Astrocyte (in vitro differentiated cells and primary cell): ENCODE measurements around the gene IKBKG. TPM values are rescaled to one million over a fixed set of nuclear protein-coding genes. Genes with fewer than 3 reads are reported as not detected.

Experiments used
- DNase-seq: peaks from one replicate; pipeline ENCODE4 v3.0.0-alpha.2; 2010; ENCODE audit warnings: low read depth
- FAIRE-seq: peaks from 2 replicates; lab custom pipeline; 2011; peaks lifted over from hg19 to GRCh38; lab: Jason Lieb, UNC
- H2AFZ ChIP-seq: 2 replicates; pipeline ENCODE4 v1.6.0; 2012; ENCODE audit warnings: low read depth, low read length, inconsistent platforms
- H3K27ac ChIP-seq: 2 replicates; pipeline ENCODE4 v1.5.1; 2011; ENCODE audit warnings: low read depth, low read length, inconsistent platforms
- H3K27me3 ChIP-seq: 2 replicates; pipeline ENCODE4 v1.6.0; 2011; ENCODE audit warnings: low read length, inconsistent platforms; ENCODE audit not compliant: insufficient read depth
- H3K36me3 ChIP-seq: 2 replicates; pipeline ENCODE4 v1.5.1; 2011; ENCODE audit warnings: low read length, inconsistent platforms; ENCODE audit not compliant: insufficient read depth
- H3K4me1 ChIP-seq: 2 replicates; pipeline ENCODE4 v1.5.1; 2011; ENCODE audit warnings: low read length, inconsistent platforms; ENCODE audit not compliant: insufficient read depth
- H3K4me2 ChIP-seq: 2 replicates; pipeline ENCODE4 v1.6.0; 2012; ENCODE audit warnings: low read length, inconsistent platforms
- H3K4me3 ChIP-seq: 2 replicates; pipeline ENCODE4 v1.5.1; 2011; ENCODE audit warnings: low read depth, mild to moderate bottlenecking, low read length, inconsistent platforms; ENCODE audit not compliant: insufficient read depth
- H3K79me2 ChIP-seq: 2 replicates; pipeline ENCODE4 v1.6.0; 2012; ENCODE audit warnings: mild to moderate bottlenecking, low read length, inconsistent platforms; ENCODE audit not compliant: insufficient read depth
- H3K9ac ChIP-seq: 2 replicates; pipeline ENCODE4 v1.6.0; 2012; ENCODE audit warnings: mild to moderate bottlenecking, low read length, inconsistent platforms
- H3K9me3 ChIP-seq: 2 replicates; pipeline ENCODE4 v1.5.1; 2012; ENCODE audit warnings: low read depth, mild to moderate bottlenecking, low read length, inconsistent platforms; ENCODE audit not compliant: insufficient read depth
- H4K20me1 ChIP-seq: 2 replicates; pipeline ENCODE4 v1.6.0; 2012; ENCODE audit warnings: low read length, inconsistent platforms; ENCODE audit not compliant: insufficient read depth
- H3K27ac Mint-ChIP-seq: one replicate; pipeline ENCODE4 v1.8.0; 2021; ENCODE audit warnings: mild to moderate bottlenecking, mixed read lengths; ENCODE audit not compliant: unreplicated experiment
- H3K27me3 Mint-ChIP-seq: one replicate; pipeline ENCODE4 v1.8.0; 2021; ENCODE audit warnings: low read depth, mixed read lengths; ENCODE audit not compliant: unreplicated experiment
- H3K36me3 Mint-ChIP-seq: one replicate; pipeline ENCODE4 v1.8.0; 2021; ENCODE audit warnings: low read depth, mixed read lengths; ENCODE audit not compliant: unreplicated experiment
- H3K4me1 Mint-ChIP-seq: one replicate; pipeline ENCODE4 v1.8.0; 2021; ENCODE audit warnings: low read depth, mixed read lengths; ENCODE audit not compliant: unreplicated experiment
- H3K4me3 Mint-ChIP-seq: one replicate; pipeline ENCODE4 v1.8.0; 2021; ENCODE audit warnings: mild to moderate bottlenecking, moderate library complexity, mixed read lengths; ENCODE audit not compliant: unreplicated experiment
- H3K9me3 Mint-ChIP-seq: one replicate; pipeline ENCODE4 v1.8.0; 2021; ENCODE audit warnings: mild to moderate bottlenecking, mixed read lengths; ENCODE audit not compliant: unreplicated experiment
- EZH2 ChIP-seq: IDR thresholded peaks from 2 replicates; pipeline ENCODE4 v1.6.1; 2012; ENCODE audit warnings: mild to moderate bottlenecking, low read length, inconsistent platforms; ENCODE audit not compliant: insufficient read depth
- total RNA-seq: library from RNA; stranded (reverse); gene quantifications from 2 replicates; pipeline ENCODE4 v1.2.1, GENCODE V29; 2021
- TF ChIP-seq, protein P1 (sequence below): IDR thresholded peaks from 2 replicates; pipeline ENCODE4 v1.5.1; 2011; ENCODE audit warnings: low read depth, mild to moderate bottlenecking, inconsistent platforms, low read length, moderate library complexity; ENCODE audit not compliant: insufficient read depth

The IKBKG gene
- total RNA-seq, 1 donor from 2014 or later, result 21.4 TPM

GRCh38 chrX:154502989-154503388, 44.4 kb upstream of the IKBKG start:
- no peaks in the 10 kb centered on the region for H3K36me3 ChIP-seq
- no peak overlapping the region for H3K9ac ChIP-seq
- H3K4me1 ChIP-seq, result peaks cover 7% of the 10 kb centered on the region
- H3K4me2 ChIP-seq, result no peak overlapping the region
- no peaks in the 10 kb centered on the region for H3K36me3 Mint-ChIP-seq
- no peaks in the 10 kb centered on the region for H3K9me3 ChIP-seq
- H3K4me1 Mint-ChIP-seq, result peaks cover 10% of the 10 kb centered on the region
- H3K27me3 ChIP-seq, result no peaks in the 10 kb centered on the region
- H3K27me3 Mint-ChIP-seq, result no peaks in the 10 kb centered on the region
- H2AFZ ChIP-seq, result no peak overlapping the region
- H3K27ac Mint-ChIP-seq, result no peak overlapping the region
- no peak for DNase-seq
- no peak overlapping the region for H3K27ac ChIP-seq
- no peaks in the 10 kb centered on the region for H3K9me3 Mint-ChIP-seq
- H4K20me1 ChIP-seq, result no peaks in the 10 kb centered on the region
- peak; percentile 92 for FAIRE-seq
- no peak overlapping the region for H3K4me3 ChIP-seq
- H3K4me3 Mint-ChIP-seq, result no peak overlapping the region
- no peaks in the 10 kb centered on the region for H3K79me2 ChIP-seq
- TF ChIP-seq, protein P1, sequence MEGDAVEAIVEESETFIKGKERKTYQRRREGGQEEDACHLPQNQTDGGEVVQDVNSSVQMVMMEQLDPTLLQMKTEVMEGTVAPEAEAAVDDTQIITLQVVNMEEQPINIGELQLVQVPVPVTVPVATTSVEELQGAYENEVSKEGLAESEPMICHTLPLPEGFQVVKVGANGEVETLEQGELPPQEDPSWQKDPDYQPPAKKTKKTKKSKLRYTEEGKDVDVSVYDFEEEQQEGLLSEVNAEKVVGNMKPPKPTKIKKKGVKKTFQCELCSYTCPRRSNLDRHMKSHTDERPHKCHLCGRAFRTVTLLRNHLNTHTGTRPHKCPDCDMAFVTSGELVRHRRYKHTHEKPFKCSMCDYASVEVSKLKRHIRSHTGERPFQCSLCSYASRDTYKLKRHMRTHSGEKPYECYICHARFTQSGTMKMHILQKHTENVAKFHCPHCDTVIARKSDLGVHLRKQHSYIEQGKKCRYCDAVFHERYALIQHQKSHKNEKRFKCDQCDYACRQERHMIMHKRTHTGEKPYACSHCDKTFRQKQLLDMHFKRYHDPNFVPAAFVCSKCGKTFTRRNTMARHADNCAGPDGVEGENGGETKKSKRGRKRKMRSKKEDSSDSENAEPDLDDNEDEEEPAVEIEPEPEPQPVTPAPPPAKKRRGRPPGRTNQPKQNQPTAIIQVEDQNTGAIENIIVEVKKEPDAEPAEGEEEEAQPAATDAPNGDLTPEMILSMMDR, result no peak
- TF ChIP-seq EZH2, result no peak

GRCh38 chrX:154505734-154506133, 41.7 kb upstream of the IKBKG start:
- no peak for TF ChIP-seq EZH2
- TF ChIP-seq, protein P1, result no peak
- Mint-ChIP-seq H3K9me3 (no peaks in the 10 kb centered on the region), H3K36me3 (peaks cover 4% of the 10 kb centered on the region), H3K27ac (peak overlapping the region; percentile 18), H3K4me3 (no peak overlapping the region), H3K4me1 (peaks cover 10% of the 10 kb centered on the region), H3K27me3 (no peaks in the 10 kb centered on the region)
- Histone ChIP-seq H3K27ac (peak overlapping the region; percentile 33), H3K79me2 (no peaks in the 10 kb centered on the region), H3K4me2 (no peak overlapping the region), H3K27me3 (no peaks in the 10 kb centered on the region), H4K20me1 (no peaks in the 10 kb centered on the region), H3K9ac (no peak overlapping the region), H3K4me3 (no peak overlapping the region), H3K4me1 (peaks cover 7% of the 10 kb centered on the region), H3K36me3 (no peaks in the 10 kb centered on the region), H2AFZ (no peak overlapping the region), H3K9me3 (no peaks in the 10 kb centered on the region)
- FAIRE-seq, result no peak
- peak; percentile 19 for DNase-seq

- Mint-ChIP-seq H3K27ac (no peak overlapping the region), H3K9me3 (no peaks in the 10 kb centered on the region), H3K4me3 (no peak overlapping the region), H3K27me3 (no peaks in the 10 kb centered on the region), H3K4me1 (peaks cover 10% of the 10 kb centered on the region), H3K36me3 (peaks cover 4% of the 10 kb centered on the region)
- H3K9me3 ChIP-seq, result no peaks in the 10 kb centered on the region
- H3K9ac ChIP-seq, result no peak overlapping the region
- H3K36me3 ChIP-seq, result no peaks in the 10 kb centered on the region
- no peak overlapping the region for H3K4me2 ChIP-seq
- no peaks in the 10 kb centered on the region for H3K79me2 ChIP-seq
- H4K20me1 ChIP-seq, result no peaks in the 10 kb centered on the region
- FAIRE-seq (no peak), DNase-seq (no peak)
- no peak overlapping the region for H3K4me3 ChIP-seq
- no peak overlapping the region for H2AFZ ChIP-seq
- peaks cover 7% of the 10 kb centered on the region for H3K4me1 ChIP-seq
- no peak for TF ChIP-seq EZH2
- TF ChIP-seq, protein P1, result no peak
- no peak overlapping the region for H3K27ac ChIP-seq
- H3K27me3 ChIP-seq, result no peaks in the 10 kb centered on the region
These were observed 40.7 kb upstream of the IKBKG start for GRCh38 chrX:154506483-154507332.
